Vagina (tissue), 2 donors: ENCODE results near the gene FAM32A. TPM values are rescaled to one million over a fixed set of nuclear protein-coding genes. Genes with fewer than 3 reads are reported as not detected.

Experiments used
- DNase-seq, 2 donors: peaks; one replicate each; pipeline ENCODE4 v3.0.0-alpha.2; 2017; ENCODE audit errors: extremely low spot score in 2 of 2
- H3K27ac ChIP-seq: fragments of 200-600 bp; sonication (generic); one replicate; pipeline ENCODE4 v1.5.1; 2019
- H3K27me3 ChIP-seq: fragments of 200-600 bp; sonication (generic); one replicate; pipeline ENCODE4 v1.5.1; 2019
- H3K36me3 ChIP-seq, 2 donors: fragments of 200-600 bp; sonication (generic); one replicate each; pipeline ENCODE4 v1.5.1; 2017 to 2019
- H3K4me1 ChIP-seq: fragments of 200-600 bp; sonication (generic); one replicate; pipeline ENCODE4 v1.5.1; 2019
- H3K4me3 ChIP-seq, 2 donors: fragments of 200-600 bp; sonication (generic); 1 replicate in 1 of 2; 2 replicates in 1 of 2; pipeline ENCODE4 v1.5.1; 2016 to 2019
- H3K9me3 ChIP-seq: fragments of 200-600 bp; sonication (generic); one replicate; pipeline ENCODE4 v1.5.1; 2019
- POLR2A ChIP-seq, 2 donors: fragments of 450-650 bp; IDR thresholded peaks; one replicate each; pipeline ENCODE4 v1.6.1; 2017; ENCODE audit warnings: antibody characterized with exemption in 2 of 2, mild to moderate bottlenecking in 2 of 2, moderate library complexity in 2 of 2
- POLR2AphosphoS5 ChIP-seq, 2 donors: sonication (generic); formaldehyde crosslinking; IDR thresholded peaks; one replicate each; pipeline ENCODE4 v1.9.0; 2017; ENCODE audit warnings: antibody characterized with exemption in 2 of 2, mild to moderate bottlenecking in 2 of 2, low read depth in 1 of 2; ENCODE audit not compliant: insufficient read depth in 1 of 2
- intact Hi-C: fragments of 100-400 bp; cut with DNase I; formaldehyde crosslinking; loops from one replicate; pipeline ENCODE4 v1.15.1; 2023
- total RNA-seq: library from RNA; depleted of rRNA; stranded (reverse); fragments of >200 nt; gene quantifications from one replicate; pipeline ENCODE4 v1.2.3, GENCODE V29; 2016
- TF ChIP-seq, protein P1 (sequence below), 3 experiments: fragments of 450-650 bp in 2 of 3; fragments of 200-600 bp in 1 of 3; sonication (generic) in 1 of 3; IDR thresholded peaks; one replicate each; pipeline ENCODE4 v1.5.1; 2017 to 2019; ENCODE audit warnings: antibody characterized with exemption in 3 of 3, mild to moderate bottlenecking in 2 of 3, moderate library complexity in 2 of 3

The FAM32A gene
- total RNA-seq, 1 donor from 2014 or later, result 57.2 TPM

- no peak overlapping the region for H3K27ac ChIP-seq
- no peaks in the 10 kb centered on the region for H3K27me3 ChIP-seq
- H3K36me3 ChIP-seq, result no peaks in the 10 kb centered on the region
- TF ChIP-seq POLR2AphosphoS5 (IDR thresholded peaks at IDR 0.05; ENCODE audit: insufficient read depth in 1 of 2, low read depth in 1 of 2) (no peak), POLR2A (IDR thresholded peaks at IDR 0.05) (no peak)
- TF ChIP-seq, protein P1, sequence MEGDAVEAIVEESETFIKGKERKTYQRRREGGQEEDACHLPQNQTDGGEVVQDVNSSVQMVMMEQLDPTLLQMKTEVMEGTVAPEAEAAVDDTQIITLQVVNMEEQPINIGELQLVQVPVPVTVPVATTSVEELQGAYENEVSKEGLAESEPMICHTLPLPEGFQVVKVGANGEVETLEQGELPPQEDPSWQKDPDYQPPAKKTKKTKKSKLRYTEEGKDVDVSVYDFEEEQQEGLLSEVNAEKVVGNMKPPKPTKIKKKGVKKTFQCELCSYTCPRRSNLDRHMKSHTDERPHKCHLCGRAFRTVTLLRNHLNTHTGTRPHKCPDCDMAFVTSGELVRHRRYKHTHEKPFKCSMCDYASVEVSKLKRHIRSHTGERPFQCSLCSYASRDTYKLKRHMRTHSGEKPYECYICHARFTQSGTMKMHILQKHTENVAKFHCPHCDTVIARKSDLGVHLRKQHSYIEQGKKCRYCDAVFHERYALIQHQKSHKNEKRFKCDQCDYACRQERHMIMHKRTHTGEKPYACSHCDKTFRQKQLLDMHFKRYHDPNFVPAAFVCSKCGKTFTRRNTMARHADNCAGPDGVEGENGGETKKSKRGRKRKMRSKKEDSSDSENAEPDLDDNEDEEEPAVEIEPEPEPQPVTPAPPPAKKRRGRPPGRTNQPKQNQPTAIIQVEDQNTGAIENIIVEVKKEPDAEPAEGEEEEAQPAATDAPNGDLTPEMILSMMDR (IDR thresholded peaks at IDR 0.05), result no peak
- H3K4me1 ChIP-seq, result no peaks in the 10 kb centered on the region
- intact Hi-C loops, result no loop called here
- no peaks in the 10 kb centered on the region for H3K9me3 ChIP-seq
- H3K4me3 ChIP-seq, result no peak overlapping the region
- DNase-seq, result no peak
Observed at GRCh38 chr19:16157601-16158000, 27.6 kb upstream of the FAM32A start.

GRCh38 chr19:16159655-16160054 lies 25.6 kb upstream of the FAM32A start:
- Histone ChIP-seq H3K27me3 (no peaks in the 10 kb centered on the region), H3K27ac (no peak overlapping the region), H3K4me1 (no peaks in the 10 kb centered on the region), H3K36me3 (no peaks in the 10 kb centered on the region), H3K9me3 (no peaks in the 10 kb centered on the region), H3K4me3 (no peak overlapping the region)
- DNase-seq, result no peak
- intact Hi-C loops, result no loop called here
- TF ChIP-seq POLR2AphosphoS5 (IDR thresholded peaks at IDR 0.05; ENCODE audit: insufficient read depth in 1 of 2, low read depth in 1 of 2) (no peak), POLR2A (IDR thresholded peaks at IDR 0.05) (no peak)
- TF ChIP-seq, protein P1 (IDR thresholded peaks at IDR 0.05), result no peak

DNA sequence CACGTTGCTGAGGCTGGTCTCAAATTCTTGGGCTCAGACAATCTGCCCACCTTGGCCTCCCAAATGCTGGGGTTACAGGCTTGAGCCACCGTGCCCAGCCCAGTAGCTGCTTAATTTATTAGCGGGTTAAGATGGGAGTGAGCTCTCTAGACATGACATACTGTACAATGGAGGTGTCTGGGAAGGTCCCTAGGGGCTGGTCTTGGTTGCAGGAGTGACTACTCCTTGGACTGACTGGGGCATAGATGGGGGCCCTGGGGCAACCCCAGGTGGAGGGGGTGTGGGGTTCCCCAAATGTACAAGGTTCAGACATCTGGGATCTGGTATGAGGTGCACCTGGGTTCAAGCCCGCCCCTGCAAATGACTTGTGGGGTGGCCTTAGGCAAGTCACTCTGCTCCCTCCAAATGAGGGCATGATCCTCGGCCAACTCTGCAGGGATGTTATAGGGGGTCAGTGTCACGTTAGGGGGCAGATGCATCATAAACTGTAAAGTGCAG lies 24.7 kb upstream of the FAM32A start:
- H3K9me3 ChIP-seq, result no peaks in the 10 kb centered on the region
- no peak overlapping the region for H3K27ac ChIP-seq
- H3K4me3 ChIP-seq, result no peak overlapping the region
- intact Hi-C loops, result no loop called here
- TF ChIP-seq POLR2A (IDR thresholded peaks at IDR 0.05), result no peak
- no peak for TF ChIP-seq POLR2AphosphoS5 (IDR thresholded peaks at IDR 0.05; ENCODE audit: insufficient read depth in 1 of 2, low read depth in 1 of 2)
- TF ChIP-seq, protein P1 (IDR thresholded peaks at IDR 0.05), result no peak
- no peaks in the 10 kb centered on the region for H3K4me1 ChIP-seq
- no peak for DNase-seq
- H3K36me3 ChIP-seq, result no peaks in the 10 kb centered on the region
- H3K27me3 ChIP-seq, result no peaks in the 10 kb centered on the region

- no peaks in the 10 kb centered on the region for H3K27me3 ChIP-seq
- no peak for TF ChIP-seq POLR2A (IDR thresholded peaks at IDR 0.05)
- TF ChIP-seq, protein P1 (IDR thresholded peaks at IDR 0.05), result no peak
- TF ChIP-seq POLR2AphosphoS5 (IDR thresholded peaks at IDR 0.05; ENCODE audit: insufficient read depth in 1 of 2, low read depth in 1 of 2), result no peak
- no peaks in the 10 kb centered on the region for H3K36me3 ChIP-seq
- no peak for DNase-seq
- no peaks in the 10 kb centered on the region for H3K9me3 ChIP-seq
- intact Hi-C loops, result no loop called here
- H3K4me3 ChIP-seq, result no peak overlapping the region
- no peak overlapping the region for H3K27ac ChIP-seq
- H3K4me1 ChIP-seq, result no peaks in the 10 kb centered on the region
Observed at GRCh38 chr19:16160943-16161560, 24.2 kb upstream of the FAM32A start.

DNA sequence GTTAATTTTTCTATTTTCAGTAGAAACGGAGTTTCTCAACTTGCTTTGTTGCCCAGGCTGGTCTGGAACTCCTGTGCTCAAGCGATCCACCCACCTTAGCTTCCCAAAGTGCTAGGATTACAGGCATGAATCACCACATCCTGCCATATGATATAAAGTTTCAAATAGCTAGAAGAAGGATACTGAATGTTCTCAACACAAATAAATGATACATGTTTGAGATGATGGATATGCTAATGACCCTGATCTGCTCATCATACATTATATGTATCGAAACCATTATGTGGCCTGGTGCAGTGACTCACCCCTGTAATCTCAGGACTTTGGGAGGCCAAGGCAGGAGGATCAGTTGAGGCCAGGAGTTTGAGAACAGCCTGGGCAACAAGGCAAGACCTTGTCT lies 23.4 kb upstream of the FAM32A start:
- Histone ChIP-seq H3K36me3 (no peaks in the 10 kb centered on the region), H3K9me3 (no peaks in the 10 kb centered on the region), H3K27me3 (no peaks in the 10 kb centered on the region), H3K4me3 (no peak overlapping the region), H3K27ac (no peak overlapping the region), H3K4me1 (no peaks in the 10 kb centered on the region)
- intact Hi-C loops, result no loop called here
- DNase-seq, result no peak
- TF ChIP-seq, protein P1 (IDR thresholded peaks at IDR 0.05), result no peak
- no peak for TF ChIP-seq POLR2A (IDR thresholded peaks at IDR 0.05)
